Suprapubic skin (tissue), 4 donors: ENCODE data around the gene ABITRAM. TPM values are rescaled to one million over a fixed set of nuclear protein-coding genes. Genes with fewer than 3 reads are reported as not detected.
"Not testable (repeated sequence)": the region's sequence is repeated elsewhere in the genome, so short reads cannot be mapped to it uniquely, and the experiment has no call there.

Experiments
- DNase-seq, 2 donors: peaks; one replicate each; pipeline ENCODE4 v3.0.0-alpha.2; 2019; ENCODE audit warnings: low spot score in 2 of 2
- H3K27ac ChIP-seq: fragments of 200-600 bp; sonication (generic); one replicate; pipeline ENCODE4 v1.5.1; 2019
- H3K27me3 ChIP-seq: fragments of 200-600 bp; sonication (generic); one replicate; pipeline ENCODE4 v1.5.1; 2019
- H3K36me3 ChIP-seq: fragments of 200-600 bp; sonication (generic); one replicate; pipeline ENCODE4 v1.5.1; 2019
- H3K4me1 ChIP-seq: fragments of 200-600 bp; sonication (generic); one replicate; pipeline ENCODE4 v1.5.1; 2019
- H3K4me3 ChIP-seq: fragments of 200-600 bp; sonication (generic); one replicate; pipeline ENCODE4 v1.5.1; 2019; ENCODE audit warnings: mild to moderate bottlenecking
- H3K9me3 ChIP-seq: fragments of 200-600 bp; sonication (generic); one replicate; pipeline ENCODE4 v1.5.1; 2019
- EP300 ChIP-seq: sonication (generic); formaldehyde crosslinking; IDR thresholded peaks from one replicate; pipeline ENCODE4 v1.6.1; 2017; ENCODE audit warnings: antibody characterized with exemption
- POLR2A ChIP-seq, 2 donors: fragments of 450-650 bp; IDR thresholded peaks; one replicate each; pipeline ENCODE4 v1.6.1; 2017; ENCODE audit warnings: antibody characterized with exemption in 2 of 2, mild to moderate bottlenecking in 2 of 2, moderate library complexity in 2 of 2
- POLR2AphosphoS5 ChIP-seq, 3 donors: sonication (generic); formaldehyde crosslinking; IDR thresholded peaks; one replicate each; pipeline ENCODE4 v1.6.1; 2017; ENCODE audit warnings: antibody characterized with exemption in 3 of 3
- WGBS: methylation state at CpG from one replicate; pipeline ENCODE4 v1.1.5; 2018; 5-methylcytosine and 5-hydroxymethylcytosine counted together
- total RNA-seq, 4 donors: library from RNA; depleted of rRNA; stranded (reverse); fragments of >200 nt; gene quantifications; one replicate each; pipeline ENCODE4 v1.1.0, GENCODE V29; 2016
- TF ChIP-seq, protein P1 (sequence below), 2 donors: fragments of 200-600 bp in 1 of 2; fragments of 450-650 bp in 1 of 2; sonication (generic) in 1 of 2; IDR thresholded peaks; one replicate each; pipeline ENCODE4 v1.5.1; 2016 to 2019; ENCODE audit warnings: antibody characterized with exemption in 2 of 2, mild to moderate bottlenecking in 1 of 2, moderate library complexity in 1 of 2

ABITRAM gene
- total RNA-seq, 4 donors from 2014 or later: 9.9 to 42.4 (median 12.0) TPM

DNA sequence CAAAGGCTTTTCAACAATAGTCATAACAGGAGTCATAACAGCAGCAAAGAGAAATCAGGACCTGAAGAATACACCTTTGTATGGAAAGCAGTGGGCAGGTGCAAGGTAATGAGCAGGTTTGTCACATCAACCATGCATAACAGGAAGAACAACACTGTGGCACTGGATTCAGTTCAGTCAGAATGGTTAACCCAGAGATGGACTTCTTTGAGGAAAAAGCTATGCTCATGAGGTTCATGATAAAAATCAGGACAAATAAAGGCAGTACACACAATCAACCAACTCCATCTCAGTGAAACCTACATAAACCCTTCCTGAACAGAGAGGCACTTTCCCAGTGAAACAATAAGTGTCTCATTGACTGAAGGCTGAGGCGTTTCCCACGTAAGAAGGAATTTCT lies 27.0 kb downstream of the ABITRAM start:
- Histone ChIP-seq H3K36me3 (peaks cover 7% of the 10 kb centered on the region), H3K4me1 (no peaks in the 10 kb centered on the region), H3K27me3 (no peaks in the 10 kb centered on the region), H3K9me3 (no peaks in the 10 kb centered on the region), H3K4me3 (no peak overlapping the region), H3K27ac (no peak overlapping the region)
- no peak for DNase-seq
- 91% methylated on average over 2 of the region's 2 CpGs for WGBS
- no peak for TF ChIP-seq POLR2AphosphoS5 (IDR thresholded peaks at IDR 0.05)

DNA sequence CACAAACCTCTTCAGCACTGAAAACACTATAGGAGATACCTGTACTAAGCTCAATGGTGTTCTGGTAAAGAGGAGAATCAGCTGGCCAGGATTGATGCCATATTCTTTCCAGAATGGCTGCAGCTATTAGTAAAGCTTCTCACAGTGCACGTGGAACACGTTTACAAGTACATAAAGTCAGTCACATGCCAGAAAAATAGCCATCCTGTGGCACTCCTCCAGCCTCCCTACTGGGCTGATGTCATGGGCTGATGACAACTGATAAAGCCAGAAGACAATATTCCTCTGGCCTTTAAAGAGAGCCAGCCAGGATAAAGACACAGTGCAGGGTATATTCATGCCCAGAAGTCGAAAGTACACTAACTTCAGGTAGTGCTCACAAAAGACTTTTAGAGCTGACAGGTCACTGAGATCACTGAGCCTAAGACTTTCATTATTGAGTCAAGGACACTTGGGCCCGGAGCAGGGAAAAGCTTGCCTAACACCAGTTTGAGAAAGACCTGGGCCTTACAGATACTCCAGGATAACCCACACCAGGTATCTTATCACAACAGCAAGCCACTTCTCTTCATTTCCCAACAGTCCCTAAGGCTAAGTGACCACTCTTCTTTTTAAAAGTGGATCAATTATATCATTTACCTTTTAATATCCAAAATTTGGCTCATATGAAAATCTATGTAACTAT lies 29.4 kb downstream of the ABITRAM start:
- Histone ChIP-seq H3K36me3 (peaks cover 7% of the 10 kb centered on the region), H3K27me3 (no peaks in the 10 kb centered on the region), H3K9me3 (no peaks in the 10 kb centered on the region), H3K4me1 (no peaks in the 10 kb centered on the region), H3K27ac (no peak overlapping the region), H3K4me3 (no peak overlapping the region)
- DNase-seq: no peak
- no peak for TF ChIP-seq POLR2AphosphoS5 (IDR thresholded peaks at IDR 0.05)
- no peak for TF ChIP-seq POLR2A (IDR thresholded peaks at IDR 0.05)
- TF ChIP-seq, protein P1, sequence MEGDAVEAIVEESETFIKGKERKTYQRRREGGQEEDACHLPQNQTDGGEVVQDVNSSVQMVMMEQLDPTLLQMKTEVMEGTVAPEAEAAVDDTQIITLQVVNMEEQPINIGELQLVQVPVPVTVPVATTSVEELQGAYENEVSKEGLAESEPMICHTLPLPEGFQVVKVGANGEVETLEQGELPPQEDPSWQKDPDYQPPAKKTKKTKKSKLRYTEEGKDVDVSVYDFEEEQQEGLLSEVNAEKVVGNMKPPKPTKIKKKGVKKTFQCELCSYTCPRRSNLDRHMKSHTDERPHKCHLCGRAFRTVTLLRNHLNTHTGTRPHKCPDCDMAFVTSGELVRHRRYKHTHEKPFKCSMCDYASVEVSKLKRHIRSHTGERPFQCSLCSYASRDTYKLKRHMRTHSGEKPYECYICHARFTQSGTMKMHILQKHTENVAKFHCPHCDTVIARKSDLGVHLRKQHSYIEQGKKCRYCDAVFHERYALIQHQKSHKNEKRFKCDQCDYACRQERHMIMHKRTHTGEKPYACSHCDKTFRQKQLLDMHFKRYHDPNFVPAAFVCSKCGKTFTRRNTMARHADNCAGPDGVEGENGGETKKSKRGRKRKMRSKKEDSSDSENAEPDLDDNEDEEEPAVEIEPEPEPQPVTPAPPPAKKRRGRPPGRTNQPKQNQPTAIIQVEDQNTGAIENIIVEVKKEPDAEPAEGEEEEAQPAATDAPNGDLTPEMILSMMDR (IDR thresholded peaks at IDR 0.05): no peak
- TF ChIP-seq EP300: no peak
- WGBS: 67% methylated on average over 4 of the region's 4 CpGs

DNA sequence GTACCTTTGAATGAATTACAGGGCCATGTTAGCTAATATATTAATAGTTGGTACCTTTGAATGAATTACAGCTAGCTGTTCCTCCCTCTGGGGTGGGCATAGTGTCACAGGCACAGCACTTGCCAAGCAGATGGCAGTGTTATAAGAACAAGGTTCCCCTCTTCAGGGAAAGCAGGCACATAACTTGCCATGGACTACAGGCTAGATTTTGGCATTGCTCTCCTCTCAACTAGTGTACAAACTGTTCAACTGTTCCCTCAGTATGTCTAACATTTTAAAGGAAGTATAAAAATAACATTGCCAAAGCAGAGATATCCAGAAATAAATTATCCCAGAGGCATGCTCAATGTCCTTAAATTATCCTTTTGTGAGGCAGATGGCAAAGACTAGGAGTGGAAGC lies 33.7 kb downstream of the ABITRAM start:
- Histone ChIP-seq H3K4me1 (peaks cover 2% of the 10 kb centered on the region), H3K9me3 (no peaks in the 10 kb centered on the region), H3K27ac (no peak overlapping the region), H3K36me3 (peaks cover 13% of the 10 kb centered on the region), H3K27me3 (no peaks in the 10 kb centered on the region), H3K4me3 (no peak overlapping the region)
- DNase-seq: no peak
- TF ChIP-seq POLR2AphosphoS5 (IDR thresholded peaks at IDR 0.05) (no peak), EP300 (no peak), POLR2A (IDR thresholded peaks at IDR 0.05) (no peak)
- TF ChIP-seq, protein P1 (IDR thresholded peaks at IDR 0.05): no peak

DNA sequence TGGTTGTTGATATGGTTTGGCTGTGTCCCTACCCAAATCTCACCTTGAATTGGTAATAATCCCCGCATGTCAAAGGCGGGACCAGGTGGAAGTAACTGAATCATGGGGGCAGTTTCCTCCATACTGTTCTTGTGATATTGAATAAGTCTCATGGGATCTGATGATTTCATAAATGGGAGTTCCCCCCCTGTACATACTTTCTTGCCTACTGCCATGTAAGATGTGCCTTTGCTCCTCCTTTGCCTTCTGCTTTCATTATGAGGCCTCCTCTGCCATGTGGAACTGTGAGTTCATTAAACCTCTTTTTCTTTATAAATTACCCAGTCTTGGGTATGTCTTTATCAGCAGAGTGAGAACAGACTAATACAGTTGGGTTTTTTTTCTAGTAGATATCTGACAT lies 37.2 kb downstream of the ABITRAM start:
- H3K9me3 ChIP-seq, H3K4me1 ChIP-seq, H3K4me3 ChIP-seq, H3K27ac ChIP-seq, H3K27me3 ChIP-seq, DNase-seq, H3K36me3 ChIP-seq: not testable (repeated sequence)
- WGBS: 98% methylated on average over 2 of the region's 2 CpGs

DNA sequence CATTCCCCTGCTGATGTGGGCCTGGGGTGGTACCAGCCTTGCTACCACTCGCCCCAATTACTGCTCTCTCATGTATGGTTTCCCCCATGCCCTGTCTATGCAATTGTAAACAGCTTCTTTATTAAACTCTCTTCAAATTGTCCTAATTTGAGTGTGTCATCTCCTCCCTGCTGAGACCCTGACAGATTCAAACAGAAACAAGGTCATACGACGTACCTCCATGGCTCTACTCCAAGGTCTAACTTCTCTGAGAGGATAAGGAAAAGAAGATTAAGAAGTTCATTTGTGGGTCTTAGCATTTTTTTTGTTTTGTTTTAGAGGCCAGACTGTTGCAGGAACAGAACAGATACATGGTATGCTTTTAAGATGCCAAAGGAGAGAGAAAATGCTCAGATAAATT lies 38.0 kb downstream of the ABITRAM start:
- peaks cover 7% of the 10 kb centered on the region for H3K4me1 ChIP-seq
- no peak overlapping the region for H3K27ac ChIP-seq

DNA sequence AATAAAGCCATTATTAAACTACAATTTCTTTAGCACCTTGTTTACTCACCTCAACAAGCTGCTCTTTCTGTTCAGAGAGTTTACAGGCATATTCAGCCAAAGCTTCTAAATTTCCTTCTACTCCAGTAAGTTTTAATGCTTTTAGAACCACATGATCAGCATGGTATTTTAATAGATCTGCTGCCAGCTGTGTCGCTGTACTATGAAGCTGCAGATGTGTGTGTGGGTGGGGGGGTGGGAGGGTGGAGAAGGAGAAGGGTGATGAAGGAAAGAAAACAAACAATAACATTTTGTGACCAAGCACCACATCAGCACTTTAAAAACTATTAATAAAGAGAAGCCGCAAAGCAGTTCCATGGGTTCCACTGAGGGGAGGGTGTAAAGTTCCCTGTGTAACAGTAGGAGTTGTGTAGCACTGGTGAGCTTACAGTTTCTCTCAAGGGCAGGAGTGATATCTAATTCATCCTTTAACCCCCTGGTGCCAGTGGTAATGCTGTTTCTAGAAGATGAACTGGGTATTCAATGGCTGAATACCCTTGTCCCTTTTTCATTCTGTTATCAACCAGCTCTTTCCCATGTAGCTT lies 38.5 kb downstream of the ABITRAM start:
- peaks cover 9% of the 10 kb centered on the region for H3K36me3 ChIP-seq
- H3K9me3 ChIP-seq: no peaks in the 10 kb centered on the region
- H3K4me3 ChIP-seq: no peak overlapping the region
- no peak for DNase-seq
- no peaks in the 10 kb centered on the region for H3K27me3 ChIP-seq
- 50% methylated on average over 2 of the region's 2 CpGs for WGBS
- peaks cover 7% of the 10 kb centered on the region for H3K4me1 ChIP-seq
- no peak overlapping the region for H3K27ac ChIP-seq
- TF ChIP-seq POLR2AphosphoS5 (IDR thresholded peaks at IDR 0.05): no peak
- TF ChIP-seq EP300: no peak
- no peak for TF ChIP-seq POLR2A (IDR thresholded peaks at IDR 0.05)

More for the DNA sequence above, 38.0 kb downstream of the ABITRAM start:
- DNase-seq: no peak
- Histone ChIP-seq H3K4me3 (no peak overlapping the region), H3K27me3 (no peaks in the 10 kb centered on the region), H3K36me3 (peaks cover 9% of the 10 kb centered on the region), H3K9me3 (no peaks in the 10 kb centered on the region)
- TF ChIP-seq POLR2A (IDR thresholded peaks at IDR 0.05) (no peak), EP300 (no peak), POLR2AphosphoS5 (IDR thresholded peaks at IDR 0.05) (no peak)
- TF ChIP-seq, protein P1 (IDR thresholded peaks at IDR 0.05): no peak
- 91% methylated on average over 3 of the region's 3 CpGs for WGBS
